Measurements from ENCODE around the gene VPS29.

DNA sequence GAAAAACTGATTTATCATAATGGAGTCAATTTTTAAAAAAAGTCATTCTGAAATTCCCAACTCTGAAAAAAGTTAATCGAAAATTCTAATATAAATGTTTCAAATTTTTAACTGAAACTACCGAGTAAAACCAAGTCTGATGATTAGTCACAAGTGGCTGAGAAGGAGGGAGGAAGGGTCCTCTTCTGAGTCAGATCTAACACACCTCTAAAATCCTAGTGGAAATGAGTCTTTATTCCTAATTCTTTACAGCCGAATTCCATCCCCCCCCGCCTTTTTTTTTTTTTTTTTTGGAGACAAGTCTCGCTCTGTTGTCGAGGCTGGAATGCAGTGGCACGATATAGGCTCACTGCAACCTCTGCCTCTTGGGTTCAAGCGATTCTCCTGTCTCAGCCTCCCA, 38.1 kb upstream of the VPS29 start:
- TF ChIP-seq, protein P1, sequence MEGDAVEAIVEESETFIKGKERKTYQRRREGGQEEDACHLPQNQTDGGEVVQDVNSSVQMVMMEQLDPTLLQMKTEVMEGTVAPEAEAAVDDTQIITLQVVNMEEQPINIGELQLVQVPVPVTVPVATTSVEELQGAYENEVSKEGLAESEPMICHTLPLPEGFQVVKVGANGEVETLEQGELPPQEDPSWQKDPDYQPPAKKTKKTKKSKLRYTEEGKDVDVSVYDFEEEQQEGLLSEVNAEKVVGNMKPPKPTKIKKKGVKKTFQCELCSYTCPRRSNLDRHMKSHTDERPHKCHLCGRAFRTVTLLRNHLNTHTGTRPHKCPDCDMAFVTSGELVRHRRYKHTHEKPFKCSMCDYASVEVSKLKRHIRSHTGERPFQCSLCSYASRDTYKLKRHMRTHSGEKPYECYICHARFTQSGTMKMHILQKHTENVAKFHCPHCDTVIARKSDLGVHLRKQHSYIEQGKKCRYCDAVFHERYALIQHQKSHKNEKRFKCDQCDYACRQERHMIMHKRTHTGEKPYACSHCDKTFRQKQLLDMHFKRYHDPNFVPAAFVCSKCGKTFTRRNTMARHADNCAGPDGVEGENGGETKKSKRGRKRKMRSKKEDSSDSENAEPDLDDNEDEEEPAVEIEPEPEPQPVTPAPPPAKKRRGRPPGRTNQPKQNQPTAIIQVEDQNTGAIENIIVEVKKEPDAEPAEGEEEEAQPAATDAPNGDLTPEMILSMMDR (IDR thresholded peaks at IDR 0.05): no peak
- no peak for TF ChIP-seq POLR2A (IDR thresholded peaks at IDR 0.05)
